ENCODE results near the gene KCNS1.
"Not testable (repeated sequence)": the region's sequence is repeated elsewhere in the genome, so short reads cannot be mapped to it uniquely, and the experiment has no call there.

KCNS1 gene

DNA sequence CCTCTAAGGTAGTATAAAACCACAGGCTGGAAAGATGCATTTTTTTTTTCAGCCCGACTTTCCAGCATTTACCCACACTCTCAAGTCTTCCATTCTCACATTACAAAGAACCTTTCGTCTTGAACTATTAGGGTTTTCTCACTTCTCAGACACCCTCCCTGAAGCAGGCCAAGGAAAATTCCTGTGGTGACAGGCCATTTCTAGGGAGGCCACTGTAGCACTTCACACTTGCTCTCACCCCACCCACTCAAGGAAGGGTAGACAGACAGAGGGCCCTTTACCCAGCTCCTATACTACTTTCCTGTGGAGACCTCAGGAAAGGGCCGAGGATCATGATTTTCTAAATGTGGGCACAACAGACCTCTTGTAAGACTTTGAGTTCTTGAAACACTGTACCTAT is 27.7 kb downstream of the KCNS1 start:
- no peak for DNase-seq (ENCODE audit: low read depth)

- DNase-seq (ENCODE audit: low read depth), result no peak
These were observed 28.9 kb downstream of the KCNS1 start for GRCh38 chr20:45072066-45072465.

DNA sequence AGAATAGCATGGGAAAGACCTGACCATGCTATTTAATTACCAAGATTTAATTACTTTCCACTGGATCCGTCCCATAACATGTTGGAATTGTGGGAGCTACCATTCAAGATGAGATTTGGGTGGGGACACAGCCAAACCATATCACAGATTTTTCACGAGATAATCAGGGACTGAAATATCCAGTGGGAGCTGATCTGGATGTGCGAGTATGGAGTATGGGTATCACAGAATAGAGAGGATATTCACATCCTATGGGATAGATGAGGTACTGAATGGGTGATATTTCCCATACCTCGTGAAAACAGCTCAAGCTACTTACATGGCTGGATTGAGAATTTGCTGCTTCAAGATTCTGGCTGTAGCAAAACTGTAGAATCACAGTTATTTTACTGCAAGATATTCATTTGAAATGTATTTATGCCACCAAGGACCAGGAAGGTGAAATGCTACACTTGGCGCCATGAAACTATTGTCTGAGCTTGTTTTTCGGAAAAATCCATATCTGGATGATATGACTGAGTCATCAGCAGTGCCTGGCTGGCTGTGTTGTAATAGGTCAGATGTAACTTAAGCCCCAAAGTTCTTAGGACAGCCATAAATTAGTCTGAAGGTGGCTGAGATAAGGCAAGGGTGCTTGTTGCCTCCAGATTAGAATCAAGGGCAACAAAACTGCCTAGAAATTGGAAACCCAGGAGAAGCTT is 29.8 kb downstream of the KCNS1 start:
- DNase-seq (ENCODE audit: low read depth), result no peak

GRCh38 chr20:45069261-45069660 is 31.7 kb downstream of the KCNS1 start:
- no peak for DNase-seq (ENCODE audit: low read depth)

GRCh38 chr20:45067558-45067957 is 33.4 kb downstream of the KCNS1 start:
- no peak for DNase-seq (ENCODE audit: low read depth)

GRCh38 chr20:45067087-45067486 is 33.8 kb downstream of the KCNS1 start:
- DNase-seq (ENCODE audit: low read depth), result no peak

DNA sequence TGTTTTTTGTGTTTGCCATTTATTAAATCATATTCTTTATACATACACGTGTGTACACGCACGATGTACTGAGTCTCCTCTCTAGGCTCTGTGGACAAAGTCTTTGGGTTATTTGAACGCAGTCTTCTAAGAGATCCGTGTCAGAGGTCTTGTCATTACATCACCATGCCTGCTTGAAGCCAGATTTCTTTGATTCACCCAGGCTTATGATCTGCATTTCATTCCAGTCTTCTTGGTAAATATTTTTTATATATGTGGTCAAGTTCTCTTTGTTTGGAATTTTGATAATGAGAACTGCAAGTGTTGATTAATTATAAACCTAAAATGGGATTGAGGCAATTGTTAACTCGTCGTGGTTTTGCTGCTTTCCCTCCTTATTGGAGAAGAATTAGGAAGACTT is 34.6 kb downstream of the KCNS1 start:
- no peak for DNase-seq (ENCODE audit: low read depth)

- no peak for DNase-seq (ENCODE audit: low read depth)
These were observed 36.1 kb downstream of the KCNS1 start for GRCh38 chr20:45064812-45065211.

DNA sequence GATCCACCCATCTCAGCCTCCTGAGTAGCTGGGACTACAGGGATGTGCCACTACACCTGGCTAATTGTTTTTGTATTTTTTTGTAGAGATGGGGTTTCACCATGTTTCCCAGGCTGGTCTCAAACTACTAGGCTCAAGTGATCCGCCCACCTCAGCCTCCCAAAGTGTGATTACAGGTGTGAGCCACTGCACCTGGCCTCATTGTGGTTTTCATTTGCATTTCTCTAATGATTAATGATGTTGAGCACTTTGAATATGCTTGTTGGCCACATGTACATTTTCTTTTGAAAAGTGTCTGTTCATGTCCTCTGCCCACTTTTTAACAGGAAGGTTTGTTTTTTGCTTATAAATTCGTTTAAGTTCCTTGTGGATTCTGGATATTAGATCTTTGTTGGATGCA is 37.8 kb downstream of the KCNS1 start:
- not testable (repeated sequence) for DNase-seq (ENCODE audit: low read depth)

GRCh38 chr20:45061244-45061643 is 39.7 kb downstream of the KCNS1 start:
- no peak for DNase-seq (ENCODE audit: low read depth)

DNA sequence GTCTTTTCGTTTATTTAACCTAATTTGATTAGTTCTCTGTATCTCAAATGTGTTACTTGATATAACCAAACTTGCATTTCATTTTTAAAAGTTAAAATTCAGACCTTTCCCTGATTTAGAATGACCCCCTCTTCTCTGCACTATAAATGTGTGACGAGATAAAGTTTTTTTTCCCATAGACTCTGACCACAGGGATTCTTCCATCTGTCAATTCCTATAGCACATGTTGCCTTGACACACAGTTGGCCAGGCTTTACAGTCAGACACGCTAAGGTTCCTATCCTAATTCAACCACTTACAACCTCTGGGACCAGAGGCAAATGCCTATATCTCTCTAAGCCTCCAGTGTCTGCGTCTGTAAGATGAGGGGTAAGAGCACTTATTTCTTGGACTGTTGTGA is 40.6 kb downstream of the KCNS1 start:
- DNase-seq (ENCODE audit: low read depth), result no peak

- no peak for DNase-seq (ENCODE audit: low read depth)
These were observed 41.8 kb downstream of the KCNS1 start for GRCh38 chr20:45059022-45059728.

DNA sequence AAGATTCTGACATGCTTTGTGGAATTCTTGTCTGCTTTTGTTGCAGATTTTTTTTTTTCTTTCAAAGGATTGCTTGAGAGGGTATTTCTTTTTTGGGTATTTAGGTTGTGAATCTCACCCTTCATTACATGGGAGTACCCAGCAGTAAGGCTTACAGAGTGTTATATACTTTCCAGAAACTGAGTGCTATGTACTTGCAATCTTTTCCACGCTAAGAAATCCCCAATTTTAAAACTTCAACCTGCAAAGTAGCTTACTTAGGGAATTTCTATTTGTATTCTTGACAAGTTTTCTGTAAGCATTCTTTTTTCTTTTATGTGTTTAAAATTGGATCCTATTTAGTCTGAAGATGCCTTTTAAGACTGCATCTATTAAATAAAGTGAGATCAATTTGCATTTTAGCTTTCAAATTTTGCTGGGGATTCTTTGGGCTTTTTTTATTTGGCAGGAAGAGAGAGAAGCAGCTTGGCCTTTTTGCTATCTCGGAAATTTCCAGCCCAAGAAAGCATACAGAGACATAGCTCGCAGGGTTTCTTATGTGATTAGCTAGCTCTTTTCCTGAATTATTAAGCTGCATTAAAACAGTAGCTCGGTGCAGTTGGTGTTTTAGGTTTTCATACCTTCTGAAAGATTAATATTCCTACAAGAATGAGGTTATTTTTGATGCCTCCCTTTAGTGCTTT is 42.6 kb downstream of the KCNS1 start:
- no peak for DNase-seq (ENCODE audit: low read depth)

DNA sequence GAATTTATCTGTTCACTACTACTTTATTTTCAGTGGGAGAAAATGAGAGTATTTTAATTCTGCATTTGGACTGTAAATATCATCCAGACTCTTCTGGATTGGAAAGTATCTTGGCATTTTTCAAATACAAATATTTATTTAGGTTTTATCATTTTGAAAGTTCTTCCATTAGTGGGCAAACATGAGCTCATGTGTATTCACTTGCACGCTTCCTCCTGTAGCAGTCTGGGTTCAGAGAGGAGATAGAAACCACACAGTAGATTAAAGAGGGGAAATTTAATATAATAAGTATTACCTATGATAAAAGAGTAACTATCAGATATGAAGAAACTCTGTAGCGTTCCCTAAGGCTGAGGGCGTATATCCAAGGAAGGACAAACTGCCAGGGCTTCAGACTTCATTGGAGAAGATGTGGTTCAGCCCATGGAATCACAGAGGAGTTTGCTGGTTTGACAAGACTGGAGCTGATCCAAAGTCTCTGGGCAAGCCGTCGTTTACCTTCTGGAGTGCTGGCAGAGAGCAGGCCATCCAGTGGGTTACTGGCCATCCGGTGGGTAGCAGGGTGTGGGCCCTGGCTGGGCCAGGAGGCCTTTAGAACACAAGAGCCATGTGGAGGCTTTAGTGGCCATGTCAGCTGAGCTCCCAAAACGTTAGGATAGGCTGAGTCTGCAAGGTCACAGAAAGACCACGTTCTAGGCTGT is 44.3 kb downstream of the KCNS1 start:
- DNase-seq (ENCODE audit: low read depth), result no peak

DNA sequence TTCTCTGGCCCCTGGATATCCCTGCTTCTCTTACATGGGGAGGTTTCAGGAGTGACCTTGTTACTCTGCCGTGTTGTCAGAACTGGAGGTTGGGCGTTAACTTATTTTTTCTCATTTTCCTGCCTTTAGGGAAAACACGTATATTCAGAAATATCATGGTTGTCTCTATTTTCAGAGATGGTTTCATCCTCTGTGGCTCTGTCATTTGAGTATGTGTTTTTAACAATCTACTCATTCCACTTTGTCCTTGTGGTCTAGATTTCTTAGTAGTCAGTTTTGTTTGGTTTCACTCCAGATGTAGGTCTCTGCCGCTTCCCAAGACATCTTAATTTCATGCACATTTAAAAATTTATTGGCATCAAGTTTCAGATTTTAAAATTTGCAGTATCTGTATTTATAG is 45.9 kb downstream of the KCNS1 start:
- no peak for DNase-seq (ENCODE audit: low read depth)

DNA sequence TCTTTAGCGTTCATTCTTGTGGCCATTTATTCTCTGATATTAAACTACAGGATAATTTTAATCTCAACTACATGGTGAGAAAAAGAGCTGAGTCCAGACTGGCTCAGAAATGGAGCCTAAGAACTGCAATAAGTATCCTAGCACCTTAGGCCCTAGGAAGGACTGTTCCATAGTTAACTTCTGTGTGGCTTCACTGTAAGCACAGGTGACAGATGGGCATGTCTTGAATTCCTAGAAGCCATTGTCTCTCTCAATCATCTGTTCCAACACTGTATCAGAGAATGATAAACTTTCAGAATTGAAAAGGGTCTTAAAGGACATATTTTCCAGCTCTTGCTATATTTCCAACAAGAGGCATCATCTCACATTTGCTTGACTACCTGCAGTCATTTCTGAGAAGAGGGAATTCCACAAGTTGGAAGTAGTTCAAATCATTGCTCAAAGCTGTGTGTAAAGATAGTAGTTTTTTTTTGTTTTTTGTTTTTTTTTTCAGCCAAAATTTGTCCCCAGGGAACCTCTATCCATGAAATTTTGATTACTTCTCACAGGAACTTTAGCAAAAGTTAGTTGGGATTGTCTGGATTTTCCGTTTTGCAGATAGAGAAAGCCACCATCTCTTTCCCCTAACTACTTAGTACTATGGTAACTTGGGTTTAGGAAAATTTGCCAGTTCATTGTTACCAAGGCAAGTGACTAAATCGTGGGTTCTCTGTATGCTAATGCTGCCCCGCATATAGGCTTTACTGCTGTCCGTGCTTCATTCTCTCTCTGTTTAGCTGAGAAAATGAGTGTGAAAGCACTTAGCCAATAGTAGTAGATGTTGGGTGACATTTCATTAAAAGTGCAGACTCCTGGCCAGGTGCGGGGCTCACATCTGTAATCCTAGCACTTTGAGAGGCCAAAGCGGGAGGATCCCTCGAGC is 47.2 kb downstream of the KCNS1 start:
- DNase-seq (ENCODE audit: low read depth), result no peak

- no peak for DNase-seq (ENCODE audit: low read depth)
These were observed 48.1 kb downstream of the KCNS1 start for GRCh38 chr20:45052698-45053429.

DNA sequence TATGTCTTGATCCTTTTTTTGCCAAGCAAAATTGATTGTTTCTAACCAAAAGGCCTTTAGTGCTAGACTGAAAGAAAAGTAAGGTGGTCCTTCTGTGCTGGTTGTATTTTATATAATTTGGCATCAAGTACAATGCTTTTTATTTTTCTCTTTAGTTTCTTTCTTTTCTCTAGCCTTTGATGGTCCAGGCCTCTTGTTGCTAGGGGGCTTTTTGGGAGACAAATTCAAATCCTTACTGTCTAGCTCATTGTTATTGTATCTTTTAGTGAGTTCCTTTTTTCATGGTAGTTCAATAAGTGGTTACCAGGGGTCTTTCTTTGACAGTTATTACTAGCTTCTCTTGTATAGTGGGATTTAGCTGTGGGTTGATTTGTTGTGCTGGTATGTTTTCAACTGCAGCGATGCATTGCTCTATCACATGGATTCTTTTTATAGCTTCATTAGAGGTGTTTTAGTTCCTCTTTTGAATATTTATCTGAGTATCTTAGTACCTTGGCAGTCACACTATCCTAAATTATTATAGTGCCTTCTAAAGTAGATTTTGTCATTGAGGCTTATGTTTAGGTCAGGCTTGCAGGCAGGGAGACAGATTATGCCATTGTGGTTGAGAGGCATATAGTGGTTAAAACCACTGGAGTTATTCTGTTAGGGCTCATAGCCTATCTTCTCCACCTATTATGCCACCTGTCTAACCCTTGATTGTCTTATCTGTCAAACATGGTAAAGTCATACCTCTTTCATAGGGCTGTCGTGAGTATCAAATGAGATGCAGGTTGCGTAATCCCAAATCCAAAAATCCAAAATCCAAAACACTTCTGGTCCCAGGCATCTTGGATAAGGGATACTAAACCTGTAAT is 49.5 kb downstream of the KCNS1 start:
- no peak for DNase-seq (ENCODE audit: low read depth)

- DNase-seq (ENCODE audit: low read depth), result no peak
These were observed 50.9 kb downstream of the KCNS1 start for GRCh38 chr20:45049904-45050471.

DNA sequence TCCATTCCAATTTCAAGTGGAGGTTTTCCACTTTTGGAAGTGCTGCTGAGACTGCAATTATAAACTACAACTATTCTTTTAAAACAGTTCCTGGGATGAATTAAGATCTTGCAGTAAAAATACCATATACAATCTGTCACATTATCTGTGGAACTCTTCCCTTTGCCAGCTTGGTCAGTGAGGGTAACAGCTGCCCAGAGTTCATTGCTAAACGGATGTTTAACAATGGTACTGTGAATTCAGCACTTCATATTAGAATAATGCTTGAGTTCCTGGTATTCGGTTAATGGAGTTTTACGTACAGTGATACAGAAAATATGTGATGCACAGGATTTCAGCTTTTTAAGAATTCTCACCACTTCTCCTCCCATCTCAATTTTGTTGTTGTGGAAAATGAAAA is 51.5 kb downstream of the KCNS1 start:
- DNase-seq (ENCODE audit: low read depth), result no peak
